ENCODE data around the gene SLU7.
A peak's percentile ranks its signal among the peaks of the same experiment; 100 is the strongest.

SLU7 gene

DNA sequence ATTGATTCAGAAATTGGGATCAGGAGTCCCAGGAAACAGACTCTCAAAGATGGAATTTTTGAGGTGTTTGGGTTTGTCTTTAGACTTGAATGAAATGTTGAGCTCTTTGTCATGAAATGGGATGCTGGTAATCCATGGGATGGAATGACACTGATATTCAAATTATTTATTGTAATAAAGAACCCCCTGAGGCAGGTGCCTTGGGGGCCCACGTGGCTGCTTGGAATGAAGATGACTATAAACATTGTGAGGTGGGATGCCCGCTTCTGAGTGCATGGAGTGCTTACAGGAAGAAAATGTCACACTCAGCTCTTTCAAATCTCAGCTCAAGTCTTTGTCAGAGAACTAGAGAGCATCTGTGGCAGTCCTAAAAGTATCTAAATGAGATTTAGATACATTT, 38.8 kb downstream of the SLU7 start:
- DNase-seq (ENCODE audit: low spot score in 2 of 2), result no peak
- Histone ChIP-seq H3K36me3 (replicated peaks) (no peaks in the 10 kb centered on the region), H3K9me3 (no peaks in the 10 kb centered on the region; the same call in 1 of the 2 replicates), H3K4me3 (no peak overlapping the region), H3K4me1 (peaks cover 16% of the 10 kb centered on the region), H3K27me3 (ENCODE audit: low read depth) (peaks cover 50% of the 10 kb centered on the region)
- in situ Hi-C loops (cut with MboI; ENCODE audit: low sequenced_read_pairs), result no loop called here

DNA sequence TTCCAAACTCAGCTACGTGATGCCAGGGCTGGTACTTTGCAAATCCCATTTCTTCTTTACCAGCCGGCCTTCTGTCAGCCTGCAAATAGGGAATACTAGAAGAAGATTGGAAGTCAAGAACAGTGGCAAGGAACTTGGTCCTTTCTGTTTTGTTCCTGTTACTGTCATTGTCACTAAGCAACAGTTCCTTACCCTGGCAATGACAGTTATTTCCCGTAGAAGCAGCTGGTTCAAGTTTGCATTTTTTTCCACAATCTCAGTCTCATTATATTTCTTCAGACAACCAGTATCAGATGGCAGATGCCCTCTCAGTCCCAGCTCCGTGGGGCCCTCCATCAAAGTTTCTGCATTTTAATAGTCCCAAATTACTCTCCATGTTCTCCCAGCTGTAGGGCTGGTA, 39.4 kb downstream of the SLU7 start:
- Histone ChIP-seq H3K27me3 (ENCODE audit: low read depth) (peaks cover 54% of the 10 kb centered on the region), H3K4me1 (peaks cover 16% of the 10 kb centered on the region), H3K36me3 (replicated peaks) (no peaks in the 10 kb centered on the region), H3K4me3 (no peak overlapping the region), H3K9me3 (no peaks in the 10 kb centered on the region; the same call in 1 of the 2 replicates)
- in situ Hi-C loops (cut with MboI; ENCODE audit: low sequenced_read_pairs), result no loop called here
- DNase-seq (ENCODE audit: low spot score in 2 of 2), result no peak

DNA sequence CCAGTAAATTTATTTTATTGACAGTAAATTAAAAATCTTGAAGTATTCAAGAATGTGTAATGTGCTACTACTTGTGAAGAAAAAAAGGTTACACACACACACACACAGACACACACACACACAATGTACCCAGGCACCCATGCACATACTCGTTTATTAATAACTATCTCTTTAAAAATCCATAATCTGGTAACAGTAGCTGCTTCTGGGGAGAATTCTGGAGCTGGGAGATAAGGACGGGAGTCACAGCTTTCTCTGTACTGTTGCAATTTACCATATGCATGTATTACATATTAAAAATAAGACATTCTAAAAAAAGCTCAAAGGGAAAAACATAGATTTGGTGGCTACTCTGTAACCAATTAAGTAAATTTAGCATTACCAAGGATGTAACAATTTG, 40.6 kb downstream of the SLU7 start:
- no peak for DNase-seq (ENCODE audit: low spot score in 2 of 2)
- no peaks in the 10 kb centered on the region for H3K36me3 ChIP-seq (replicated peaks)
- no peak overlapping the region for H3K4me3 ChIP-seq
- H3K27me3 ChIP-seq (ENCODE audit: low read depth), result peaks cover 62% of the 10 kb centered on the region
- peaks cover 13% of the 10 kb centered on the region for H3K4me1 ChIP-seq
- in situ Hi-C loops (cut with MboI; ENCODE audit: low sequenced_read_pairs), result no loop called here
- H3K9me3 ChIP-seq, result no peaks in the 10 kb centered on the region; the same call in 1 of the 2 replicates

DNA sequence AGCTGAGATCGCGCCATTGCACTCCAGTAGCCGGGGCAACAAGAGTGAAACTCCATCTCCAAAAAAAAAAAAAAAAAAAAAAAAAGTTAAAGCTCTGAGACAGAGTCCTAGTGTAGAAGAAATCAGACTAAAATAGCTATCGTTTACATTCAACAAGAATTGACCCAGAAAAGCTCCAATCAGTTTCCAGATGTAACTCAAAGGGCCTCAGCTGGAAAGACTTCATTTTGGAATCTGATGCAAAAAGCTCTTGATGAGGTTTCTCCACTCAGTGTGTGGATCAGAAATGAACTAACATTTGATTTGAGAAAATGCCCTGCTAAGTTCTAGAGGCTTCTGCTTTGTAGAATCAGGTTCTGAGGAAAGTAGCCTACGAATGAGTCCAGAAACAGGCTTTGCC, 41.2 kb downstream of the SLU7 start:
- no peaks in the 10 kb centered on the region; the same call in 1 of the 2 replicates for H3K9me3 ChIP-seq
- H3K4me1 ChIP-seq, result peaks cover 10% of the 10 kb centered on the region
- H3K36me3 ChIP-seq (replicated peaks), result no peaks in the 10 kb centered on the region
- no peak overlapping the region for H3K4me3 ChIP-seq
- DNase-seq (ENCODE audit: low spot score in 2 of 2), result no peak
- peaks cover 62% of the 10 kb centered on the region for H3K27me3 ChIP-seq (ENCODE audit: low read depth)
- in situ Hi-C loops (cut with MboI; ENCODE audit: low sequenced_read_pairs), result no loop called here

DNA sequence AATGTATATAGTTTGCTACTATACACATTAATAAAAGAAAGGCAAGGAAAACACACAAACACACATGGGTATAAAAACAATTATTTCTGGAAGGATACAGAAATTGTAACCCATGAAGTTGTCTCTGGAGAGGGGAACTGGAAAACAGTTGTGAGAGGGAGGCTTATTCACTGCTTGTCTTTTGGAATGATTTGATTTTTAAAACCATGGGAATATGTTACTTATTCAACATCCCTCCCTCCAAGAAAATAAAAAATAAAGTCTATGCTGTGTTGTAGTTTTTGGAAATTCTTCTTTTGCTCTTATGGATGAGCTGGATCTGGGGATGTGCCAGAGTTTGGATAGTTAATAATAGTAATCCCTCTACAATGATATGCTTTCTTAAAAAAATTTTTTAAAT, 42.5 kb downstream of the SLU7 start:
- no peaks in the 10 kb centered on the region for H3K4me1 ChIP-seq
- no peaks in the 10 kb centered on the region for H3K36me3 ChIP-seq (replicated peaks)
- H3K9me3 ChIP-seq, result no peaks in the 10 kb centered on the region; the same call in 1 of the 2 replicates
- H3K4me3 ChIP-seq, result no peak overlapping the region
- in situ Hi-C loops (cut with MboI; ENCODE audit: low sequenced_read_pairs), result no loop called here
- peaks cover 64% of the 10 kb centered on the region for H3K27me3 ChIP-seq (ENCODE audit: low read depth)
- no peak for DNase-seq (ENCODE audit: low spot score in 2 of 2)

DNA sequence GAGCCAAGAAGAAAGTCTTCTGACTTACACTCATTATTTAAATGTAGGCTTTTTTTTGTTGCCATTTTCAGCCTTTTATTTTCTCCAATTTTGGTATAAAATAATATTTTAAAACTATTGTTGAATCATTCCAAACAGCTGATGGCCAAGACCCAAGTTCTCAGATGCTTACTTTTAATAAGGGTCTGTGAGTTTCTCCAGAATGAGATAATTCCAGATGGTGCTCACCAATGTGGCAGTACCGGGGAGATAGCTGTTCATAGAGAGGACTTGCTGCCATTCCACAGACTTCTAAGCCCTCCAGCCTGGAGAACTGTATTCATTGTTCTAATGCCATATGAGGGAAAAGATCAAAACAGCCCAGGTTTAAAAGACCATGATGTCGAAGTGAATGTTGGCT, 43.2 kb downstream of the SLU7 start:
- no peak for DNase-seq (ENCODE audit: low spot score in 2 of 2)
- no peaks in the 10 kb centered on the region; the same call in 1 of the 2 replicates for H3K9me3 ChIP-seq
- H3K36me3 ChIP-seq (replicated peaks), result no peaks in the 10 kb centered on the region
- in situ Hi-C loops (cut with MboI; ENCODE audit: low sequenced_read_pairs), result no loop called here
- H3K4me3 ChIP-seq, result no peak overlapping the region
- no peaks in the 10 kb centered on the region for H3K4me1 ChIP-seq
- peaks cover 64% of the 10 kb centered on the region for H3K27me3 ChIP-seq (ENCODE audit: low read depth)

DNA sequence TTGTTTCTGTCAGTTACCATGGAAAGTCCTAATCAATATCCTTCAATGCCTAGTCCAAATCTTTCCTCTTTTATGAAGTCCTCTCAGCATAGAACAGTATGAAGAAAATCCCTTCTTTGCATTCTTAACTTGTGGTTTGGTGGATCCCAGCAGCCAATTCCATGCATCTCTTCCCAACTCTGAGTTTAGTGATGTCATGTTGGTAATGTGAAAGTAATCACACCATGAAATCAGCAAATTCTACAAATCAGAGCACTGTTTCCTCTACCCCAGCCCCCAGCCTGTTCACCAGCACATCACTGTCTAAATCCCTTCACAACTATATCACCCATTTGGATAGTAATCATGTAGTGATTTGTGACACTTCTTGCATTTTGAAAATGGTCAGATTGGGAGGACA, 43.7 kb downstream of the SLU7 start:
- Histone ChIP-seq H3K9me3 (no peaks in the 10 kb centered on the region; the same call in 1 of the 2 replicates), H3K4me3 (no peak overlapping the region), H3K27me3 (ENCODE audit: low read depth) (peaks cover 64% of the 10 kb centered on the region), H3K36me3 (replicated peaks) (no peaks in the 10 kb centered on the region), H3K4me1 (no peaks in the 10 kb centered on the region)
- in situ Hi-C loops (cut with MboI; ENCODE audit: low sequenced_read_pairs), result no loop called here
- DNase-seq (ENCODE audit: low spot score in 2 of 2), result no peak

DNA sequence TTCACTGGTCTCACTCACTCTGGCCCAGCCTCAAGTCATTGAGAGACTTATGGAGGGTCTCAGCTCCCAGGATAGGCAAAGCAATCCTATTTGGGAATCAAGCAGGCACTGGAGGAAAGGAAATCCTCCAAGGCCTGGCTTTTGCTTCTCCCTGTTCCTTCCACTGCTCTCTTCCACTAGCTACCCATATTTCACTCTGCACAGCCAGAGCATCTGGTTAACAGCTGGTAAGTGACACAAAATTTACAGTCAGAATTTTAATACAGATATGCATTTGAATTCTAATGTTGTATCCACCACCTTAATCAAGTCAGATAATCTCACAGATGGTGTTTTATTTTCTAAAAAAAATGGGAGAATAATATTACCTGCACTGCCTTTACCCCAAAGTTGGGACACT, 47.6 kb downstream of the SLU7 start:
- no peaks in the 10 kb centered on the region; the same call in 1 of the 2 replicates for H3K9me3 ChIP-seq
- no peaks in the 10 kb centered on the region for H3K4me1 ChIP-seq
- in situ Hi-C loops (cut with MboI; ENCODE audit: low sequenced_read_pairs), result no loop called here
- DNase-seq (ENCODE audit: low spot score in 2 of 2), result no peak
- no peak overlapping the region for H3K4me3 ChIP-seq
- H3K36me3 ChIP-seq (replicated peaks), result no peaks in the 10 kb centered on the region
- H3K27me3 ChIP-seq (ENCODE audit: low read depth), result peaks cover 58% of the 10 kb centered on the region

DNA sequence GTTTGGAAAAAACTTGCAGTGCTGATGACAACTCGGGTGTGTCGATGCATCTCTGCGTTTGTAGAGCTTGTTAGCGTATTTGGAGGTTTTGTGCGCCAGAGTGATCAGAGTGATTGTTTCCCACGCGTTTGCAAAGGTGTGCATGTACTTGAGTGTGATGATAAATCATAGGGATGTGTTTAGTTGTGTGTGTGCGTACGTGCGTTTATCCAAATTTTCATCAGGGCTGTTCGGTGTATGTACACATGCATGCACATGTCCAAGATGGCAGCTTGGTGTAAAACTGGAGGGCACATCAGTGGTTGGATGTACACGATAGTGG, 48.2 kb downstream of the SLU7 start:
- no peaks in the 10 kb centered on the region for H3K36me3 ChIP-seq (replicated peaks)
- H3K9me3 ChIP-seq, result no peaks in the 10 kb centered on the region
- no peaks in the 10 kb centered on the region for H3K4me1 ChIP-seq
- peaks cover 51% of the 10 kb centered on the region for H3K27me3 ChIP-seq (ENCODE audit: low read depth)
- in situ Hi-C loops (cut with MboI; ENCODE audit: low sequenced_read_pairs), result no loop called here
- no peak for DNase-seq (ENCODE audit: low spot score in 2 of 2)
- H3K4me3 ChIP-seq, result peak overlapping the region; percentile 28

DNA sequence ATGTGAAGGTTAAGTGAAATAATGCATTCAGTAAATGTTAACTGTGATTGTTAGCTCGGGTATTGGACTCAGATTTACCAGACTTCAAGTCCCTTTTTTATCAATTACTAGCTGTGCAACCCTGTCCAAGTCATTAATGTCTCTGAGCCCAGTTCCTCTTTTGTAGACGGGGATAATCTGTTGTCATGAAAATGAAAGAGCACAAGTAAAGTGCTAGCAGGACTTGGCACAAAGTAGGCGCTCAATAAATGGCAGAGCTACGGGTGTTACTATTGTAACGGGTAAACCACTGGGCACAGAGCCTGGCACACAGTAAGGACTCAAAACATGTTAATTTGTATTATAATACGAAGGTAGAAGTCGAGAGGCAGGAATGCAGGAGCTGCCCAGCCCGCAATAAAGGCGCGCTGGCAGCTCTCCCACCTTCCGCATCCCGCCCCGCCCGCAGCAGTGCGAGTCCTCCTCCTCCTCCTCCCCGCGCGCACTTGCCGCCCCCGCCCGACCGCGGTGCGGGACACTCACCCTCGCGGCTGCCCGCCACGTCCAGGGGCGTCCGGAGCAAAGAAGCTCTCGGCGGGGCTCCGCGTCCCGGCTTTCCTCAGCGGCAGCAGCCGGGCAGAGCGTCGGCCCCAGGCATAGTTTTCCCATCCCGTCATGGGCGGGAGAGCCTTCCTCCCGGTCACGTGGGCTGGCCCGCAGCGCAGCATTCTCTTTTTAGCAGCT, 48.7 kb downstream of the SLU7 start, which contains the start of gene C1QTNF2:
TSS of gene C1QTNF2 (minus strand) at position 637 of the 723 bp plus-strand sequence. CDS start 15,615 bp downstream, outside the sequence.
- Histone ChIP-seq H3K36me3 (replicated peaks) (no peaks in the 10 kb centered on the region), H3K27me3 (ENCODE audit: low read depth) (peaks cover 46% of the 10 kb centered on the region), H3K4me3 (peak within 1 kb of the TSS; percentile 28), H3K4me1 (no peaks in the 10 kb centered on the region), H3K9me3 (no peaks in the 10 kb centered on the region)
- DNase-seq (ENCODE audit: low spot score in 2 of 2), result peak; percentile 14 to 60
- in situ Hi-C loops (cut with MboI; ENCODE audit: low sequenced_read_pairs), result no loop called here

DNA sequence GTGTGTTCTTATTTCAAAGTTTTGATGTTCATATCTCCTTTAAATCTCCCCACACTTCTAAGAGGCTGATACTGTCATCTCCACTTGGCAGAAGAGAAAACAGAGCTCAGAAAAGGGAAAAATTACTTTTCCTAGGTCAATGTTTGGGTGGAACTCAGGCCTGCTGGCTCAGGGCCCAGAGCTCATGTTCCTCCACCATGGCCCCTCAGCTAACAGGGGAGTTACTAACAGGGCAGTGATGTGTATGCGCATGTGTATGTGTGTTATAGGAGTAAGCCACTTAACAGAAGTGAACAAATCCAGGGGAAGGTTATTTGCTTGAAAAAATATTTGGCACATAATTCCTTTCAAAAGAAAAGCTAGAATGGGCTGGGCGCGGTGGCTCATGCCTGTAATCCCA, 51.0 kb downstream of the SLU7 start:
- Histone ChIP-seq H3K27me3 (ENCODE audit: low read depth) (peaks cover 33% of the 10 kb centered on the region), H3K4me1 (no peaks in the 10 kb centered on the region), H3K36me3 (replicated peaks) (no peaks in the 10 kb centered on the region), H3K9me3 (no peaks in the 10 kb centered on the region), H3K4me3 (no peak overlapping the region)
- in situ Hi-C loops (cut with MboI; ENCODE audit: low sequenced_read_pairs), result no loop called here
- DNase-seq (ENCODE audit: low spot score in 2 of 2), result no peak

DNA sequence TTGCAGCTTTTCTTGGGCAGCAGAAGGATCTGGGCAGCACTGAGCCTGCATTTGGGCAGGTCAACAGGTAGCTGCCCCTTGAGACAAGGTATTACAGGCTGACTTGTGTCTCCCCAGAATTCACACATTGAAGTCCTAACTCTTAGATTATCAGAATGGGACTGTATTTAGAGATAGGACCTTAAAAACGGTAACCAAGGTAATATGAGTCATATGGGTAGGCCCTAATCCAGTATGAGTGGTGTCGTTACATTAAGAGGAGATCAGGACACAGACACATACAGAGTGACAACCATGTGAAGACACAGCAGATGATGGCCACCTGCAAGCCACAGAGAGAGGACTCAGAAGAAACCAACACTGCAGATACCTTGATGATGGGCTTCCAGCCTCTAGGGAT, 51.6 kb downstream of the SLU7 start:
- Histone ChIP-seq H3K4me3 (no peak overlapping the region), H3K27me3 (ENCODE audit: low read depth) (peaks cover 33% of the 10 kb centered on the region), H3K4me1 (no peaks in the 10 kb centered on the region), H3K9me3 (no peaks in the 10 kb centered on the region), H3K36me3 (replicated peaks) (no peaks in the 10 kb centered on the region)
- in situ Hi-C loops (cut with MboI; ENCODE audit: low sequenced_read_pairs), result no loop called here
- DNase-seq (ENCODE audit: low spot score in 2 of 2), result no peak

DNA sequence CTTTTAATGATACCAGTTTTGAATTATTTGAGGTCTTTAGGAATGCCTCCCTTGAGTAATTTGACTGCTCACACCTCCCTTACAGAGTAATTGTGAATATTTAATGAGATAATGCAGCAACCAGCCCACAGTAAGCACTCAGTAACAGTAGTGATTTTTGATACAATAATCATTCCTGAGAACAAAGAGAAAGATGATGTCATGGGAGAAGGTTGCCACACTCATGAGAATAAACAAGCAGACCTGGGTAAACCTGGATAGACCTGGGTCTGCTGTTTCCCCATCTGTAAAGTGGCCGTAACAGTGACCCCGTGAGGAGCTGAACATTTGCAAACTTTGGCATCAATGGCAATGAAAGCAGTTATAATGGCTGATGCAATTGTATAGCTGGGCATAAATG, 52.7 kb downstream of the SLU7 start:
- Histone ChIP-seq H3K36me3 (replicated peaks) (no peaks in the 10 kb centered on the region), H3K27me3 (ENCODE audit: low read depth) (peaks cover 25% of the 10 kb centered on the region), H3K4me1 (no peaks in the 10 kb centered on the region), H3K9me3 (no peaks in the 10 kb centered on the region), H3K4me3 (no peak overlapping the region)
- in situ Hi-C loops (cut with MboI; ENCODE audit: low sequenced_read_pairs), result no loop called here
- DNase-seq (ENCODE audit: low spot score in 2 of 2), result no peak

DNA sequence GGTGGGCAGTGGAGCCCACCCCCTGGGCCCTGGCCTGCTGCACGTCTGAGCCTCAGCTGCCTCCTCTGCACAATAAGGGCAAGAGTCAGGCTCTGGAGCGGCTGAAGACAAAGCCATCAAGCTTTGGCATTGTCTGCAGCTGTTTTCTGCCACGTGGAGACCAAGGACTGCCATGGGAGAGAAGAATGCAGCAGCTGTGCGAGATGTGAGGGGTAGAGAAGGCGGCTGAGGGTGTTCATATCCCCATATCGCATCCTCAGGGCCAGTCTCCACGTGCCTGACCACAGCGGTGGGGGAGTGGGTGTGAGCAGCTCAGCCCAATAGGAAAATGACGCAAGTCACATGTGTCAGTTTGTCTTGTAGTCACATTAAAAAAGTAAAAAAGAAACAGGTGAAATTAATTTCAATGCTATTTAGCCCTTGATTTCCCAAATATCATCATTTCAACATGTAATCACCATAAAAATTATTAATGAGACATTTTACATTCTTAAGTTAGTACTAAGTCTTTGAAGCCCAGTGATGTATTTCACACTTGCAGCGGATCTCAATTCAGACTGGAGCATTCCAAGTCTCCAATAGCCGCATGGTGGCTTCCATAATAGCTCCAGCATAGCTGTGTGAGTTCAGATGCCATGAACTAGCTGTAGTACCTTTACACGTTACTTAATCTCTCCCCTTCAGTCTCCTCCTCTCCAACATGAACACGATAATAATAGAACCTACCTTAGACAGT, 55.1 kb downstream of the SLU7 start:
- in situ Hi-C loops (cut with MboI; ENCODE audit: low sequenced_read_pairs), result no loop called here
- no peak for DNase-seq (ENCODE audit: low spot score in 2 of 2)
- Histone ChIP-seq H3K27me3 (ENCODE audit: low read depth) (peaks cover under 1% of the 10 kb centered on the region; the same call in 1 of the 2 replicates), H3K36me3 (replicated peaks) (no peaks in the 10 kb centered on the region), H3K9me3 (no peaks in the 10 kb centered on the region), H3K4me3 (no peak overlapping the region), H3K4me1 (no peaks in the 10 kb centered on the region)
